Kidney glomerular epithelial cell (primary cell): Measurements from ENCODE around the gene PCDHGA8.

ENCODE experiments used
- DNase-seq: peaks from one replicate; lab custom pipeline; 2025; lab: John Stamatoyannopoulos, UW

Gene PCDHGA8

GRCh38 chr5:141434006-141434405 lies 41.6 kb downstream of the PCDHGA8 start:
- DNase-seq = no peak

GRCh38 chr5:141437221-141437620 lies 44.8 kb downstream of the PCDHGA8 start:
- DNase-seq = no peak

GRCh38 chr5:141439411-141440141 lies 47.1 kb downstream of the PCDHGA8 start:
- DNase-seq = no peak

- DNase-seq = peak; percentile 55
These were observed 47.9 kb downstream of the PCDHGA8 start for GRCh38 chr5:141440341-141440740.

- DNase-seq = no peak
These were observed 49.2 kb downstream of the PCDHGA8 start for GRCh38 chr5:141441571-141442170.
